ELR (cell line): Measurements from ENCODE around the gene E2F3.

Source experiments
- DNase-seq: peaks from one replicate; pipeline ENCODE4 v3.0.0-alpha.2; 2015; ENCODE audit warnings: low read depth

The E2F3 gene

DNA sequence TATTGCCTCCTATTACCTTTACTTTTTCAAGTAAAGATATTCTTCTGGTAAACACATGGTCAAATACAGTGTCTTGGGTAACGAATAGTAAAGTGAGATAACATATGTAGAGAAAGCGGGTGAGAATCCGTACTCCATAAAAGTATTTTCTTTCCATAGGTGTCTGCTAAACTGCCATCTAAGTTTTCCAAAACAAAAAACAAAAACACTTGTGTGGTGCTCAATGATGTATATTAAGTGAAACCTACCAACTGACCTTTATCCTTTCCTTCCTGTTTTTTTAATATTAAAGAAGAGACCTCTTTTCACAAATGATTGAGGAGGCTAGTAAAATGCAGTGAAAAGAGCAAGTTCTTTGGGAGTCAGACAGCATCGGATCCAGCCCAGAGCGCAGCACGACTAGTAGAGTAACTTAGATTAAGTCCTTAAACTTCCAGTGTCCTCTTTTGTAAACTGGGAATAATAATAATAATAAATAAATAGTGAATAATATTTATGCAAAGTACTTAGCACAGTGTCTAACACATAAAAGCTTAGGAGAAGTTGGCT is 132.1 kb downstream of the E2F3 start:
- DNase-seq: no peak

DNA sequence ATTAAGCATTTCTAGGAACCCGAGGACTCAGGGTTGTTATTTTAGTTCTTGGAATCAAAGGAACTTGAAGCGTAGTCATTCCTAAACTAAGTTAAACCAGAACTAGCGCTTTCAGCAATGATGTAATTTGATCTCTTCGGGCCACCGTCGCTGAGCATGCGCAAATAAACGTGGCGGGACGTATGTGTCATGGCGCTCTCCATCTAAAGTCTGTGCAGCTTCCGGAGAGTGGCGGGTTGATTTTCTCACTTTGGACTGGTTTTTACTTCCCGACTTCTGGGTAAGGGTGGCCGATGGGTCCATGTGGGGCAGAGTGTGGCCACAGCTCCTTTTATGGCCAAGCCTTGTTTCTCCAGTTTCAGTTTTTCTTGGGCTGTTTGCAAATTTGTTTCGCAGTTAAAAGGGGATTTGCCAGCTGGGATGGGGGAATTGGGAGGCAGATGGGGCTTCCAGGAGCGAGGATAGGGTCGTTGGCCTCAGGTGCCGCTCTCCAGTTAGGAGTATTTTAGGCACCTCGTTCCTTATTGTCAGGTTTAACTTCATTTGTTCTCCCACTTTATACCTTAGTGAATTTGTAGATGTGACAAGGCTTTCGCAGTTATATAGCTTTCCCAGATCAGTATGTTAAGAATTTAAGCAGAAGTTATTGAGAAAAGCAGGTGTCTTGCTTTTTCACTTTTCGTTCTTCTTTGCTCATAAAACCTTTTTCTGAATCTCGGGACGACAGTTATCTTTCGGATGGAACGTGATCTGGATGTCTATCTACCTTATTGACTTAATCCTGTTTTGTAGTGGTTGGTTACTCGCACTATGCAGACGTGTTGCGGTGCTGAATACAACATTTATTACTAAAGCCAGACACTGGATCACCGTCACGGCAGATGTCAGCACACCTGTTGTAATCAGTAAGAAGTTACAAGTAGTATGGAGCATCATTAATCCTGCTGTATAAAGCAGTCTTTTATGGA is 132.9 kb downstream of the E2F3 start, which contains the start of gene CDKAL1:
TSS of gene CDKAL1 (plus strand) at position 163 of the 968 bp plus-strand sequence. CDS start 11,894 bp downstream, outside the sequence.
- DNase-seq: peak; percentile 94

DNA sequence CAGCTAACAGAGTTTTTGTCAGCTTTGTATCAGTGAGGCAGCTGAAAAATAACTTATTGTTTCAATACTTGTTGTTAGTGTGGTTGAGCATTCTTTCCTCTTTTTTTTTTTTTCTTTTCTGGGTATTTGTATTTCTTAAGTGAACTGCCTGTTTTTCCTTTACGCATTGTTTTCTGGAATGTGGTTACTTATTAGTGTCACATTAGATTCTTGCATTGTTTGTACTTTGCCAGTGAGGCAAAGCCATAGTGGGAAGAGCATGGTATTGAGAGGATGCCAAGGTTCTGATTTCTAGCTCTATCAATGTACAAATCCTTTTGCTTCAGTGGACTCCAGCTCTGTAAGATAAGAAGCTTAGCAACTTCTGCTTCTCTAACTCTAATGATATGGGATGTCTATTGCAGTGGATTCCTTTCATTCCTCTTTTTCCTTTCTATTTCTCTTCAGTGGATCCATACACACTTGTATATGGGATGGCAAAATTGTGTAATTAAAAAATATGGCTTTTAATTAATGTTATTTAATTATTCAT is 136.5 kb downstream of the E2F3 start:
- no peak for DNase-seq

DNA sequence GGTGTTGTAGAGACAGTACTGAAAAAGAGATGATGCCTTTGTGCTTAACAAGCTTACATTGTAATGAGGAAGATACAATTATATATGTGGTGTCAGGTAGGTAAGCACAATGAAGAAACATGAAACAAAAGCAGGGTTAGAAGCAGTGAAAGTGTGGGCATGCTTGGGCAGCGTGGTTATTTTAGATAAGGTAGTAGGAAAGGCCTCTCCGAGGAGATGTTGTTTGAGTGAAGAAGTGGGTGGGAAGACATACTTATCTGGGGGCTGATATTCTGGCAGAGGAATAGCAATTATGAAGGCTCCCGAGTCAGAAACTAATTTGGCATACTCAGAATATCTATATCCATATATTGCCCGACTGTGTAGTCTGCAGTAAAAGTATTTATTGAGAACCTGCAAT is 137.2 kb downstream of the E2F3 start:
- DNase-seq: no peak

DNA sequence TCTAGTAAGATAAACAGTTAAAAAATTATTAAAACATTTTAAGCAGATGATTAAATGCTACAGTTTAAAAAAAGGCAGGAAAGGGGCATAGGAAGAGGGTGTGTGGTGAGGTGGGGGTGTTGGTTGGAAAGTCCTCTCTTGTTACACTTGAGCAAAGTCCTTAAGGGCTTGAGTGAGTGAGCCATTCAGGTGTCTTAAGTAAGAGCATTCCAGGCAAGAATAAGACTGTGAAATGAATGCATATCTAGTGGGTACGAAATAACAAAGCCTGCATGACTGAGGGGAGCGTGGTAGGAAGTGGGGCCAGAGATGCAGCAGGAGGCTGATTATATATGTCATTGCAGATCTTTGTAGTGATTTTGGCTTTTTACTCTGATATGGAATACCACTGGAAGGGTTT is 137.7 kb downstream of the E2F3 start:
- DNase-seq: no peak

DNA sequence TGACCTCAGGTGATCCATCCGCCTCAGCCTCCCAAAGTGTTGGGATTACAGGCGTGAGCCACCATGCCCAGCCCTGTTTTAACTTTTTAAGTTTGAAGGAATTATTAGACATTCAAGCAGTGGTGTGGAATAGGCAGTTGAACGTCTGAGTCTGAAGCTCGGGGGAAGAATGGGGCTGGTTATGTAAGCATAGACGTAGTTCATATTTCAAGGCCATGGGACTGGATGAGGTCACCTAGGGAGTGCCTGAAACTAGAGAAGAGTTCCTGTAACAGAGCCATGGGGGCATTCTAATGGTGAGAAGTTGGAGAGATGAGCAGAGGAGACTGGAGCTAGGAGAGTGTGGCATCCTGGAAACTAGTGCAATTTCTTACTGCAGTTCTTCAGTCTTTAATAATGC is 139.0 kb downstream of the E2F3 start:
- DNase-seq: no peak

- DNase-seq: no peak
Observed at GRCh38 chr6:20541382-20541781, 139.7 kb downstream of the E2F3 start.

GRCh38 chr6:20542927-20543602 is 141.4 kb downstream of the E2F3 start:
- DNase-seq: peak; percentile 63
